GM21717 (cell line): ENCODE data around the gene B3GNT3.

Experiments used
- ATAC-seq: cut with Tn5 transposase; IDR thresholded peaks from one replicate; pipeline ENCODE4 v1.9.1; 2021; ENCODE audit warnings: mild to moderate bottlenecking, moderate library complexity; ENCODE audit not compliant: unreplicated experiment

The B3GNT3 gene

DNA sequence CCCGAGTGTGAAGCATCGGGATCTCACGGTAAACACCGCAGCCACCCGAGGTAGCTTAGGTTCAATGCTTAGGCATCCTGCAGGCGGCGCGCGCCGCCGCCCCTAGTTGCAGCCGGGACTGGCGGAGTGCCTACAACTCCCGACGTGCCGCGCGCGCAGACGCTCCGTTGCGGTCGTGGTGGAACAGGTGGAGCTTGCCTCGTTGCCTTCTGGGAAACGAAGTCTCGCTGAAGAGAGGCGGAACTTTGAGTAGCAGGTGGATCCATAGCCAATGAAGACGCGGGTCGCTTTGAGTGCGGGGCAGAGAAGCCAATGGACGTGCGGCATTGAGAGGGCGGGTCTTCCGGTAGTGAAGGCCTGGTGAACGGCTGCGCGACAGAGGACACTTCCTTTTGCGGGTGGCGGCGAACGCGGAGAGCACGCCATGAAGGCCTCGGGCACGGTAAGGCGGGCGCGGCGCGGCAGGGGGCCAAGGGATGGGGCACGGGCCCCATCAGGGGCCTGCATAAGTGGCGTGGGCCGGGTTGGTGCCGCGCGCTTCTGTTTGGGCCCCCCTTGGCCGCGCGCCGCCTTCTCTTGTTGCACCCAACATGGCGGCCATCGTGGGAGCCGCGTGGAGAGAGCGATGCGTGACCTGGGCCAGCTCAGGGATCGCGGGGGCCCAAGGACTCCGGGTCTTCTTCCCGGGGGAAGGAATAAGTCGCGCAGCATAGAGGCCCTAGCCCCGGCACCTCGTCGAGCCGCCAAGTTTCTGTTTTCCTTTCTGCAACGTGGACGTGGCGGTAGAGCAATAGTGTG, 64.8 kb downstream of the B3GNT3 start, which contains the start of gene RPL18A:
TSS of gene RPL18A (plus strand) at position 378 of the 798 bp plus-strand sequence. CDS start at position 425, 47 bp downstream.
- ATAC-seq: peak; percentile 82

DNA sequence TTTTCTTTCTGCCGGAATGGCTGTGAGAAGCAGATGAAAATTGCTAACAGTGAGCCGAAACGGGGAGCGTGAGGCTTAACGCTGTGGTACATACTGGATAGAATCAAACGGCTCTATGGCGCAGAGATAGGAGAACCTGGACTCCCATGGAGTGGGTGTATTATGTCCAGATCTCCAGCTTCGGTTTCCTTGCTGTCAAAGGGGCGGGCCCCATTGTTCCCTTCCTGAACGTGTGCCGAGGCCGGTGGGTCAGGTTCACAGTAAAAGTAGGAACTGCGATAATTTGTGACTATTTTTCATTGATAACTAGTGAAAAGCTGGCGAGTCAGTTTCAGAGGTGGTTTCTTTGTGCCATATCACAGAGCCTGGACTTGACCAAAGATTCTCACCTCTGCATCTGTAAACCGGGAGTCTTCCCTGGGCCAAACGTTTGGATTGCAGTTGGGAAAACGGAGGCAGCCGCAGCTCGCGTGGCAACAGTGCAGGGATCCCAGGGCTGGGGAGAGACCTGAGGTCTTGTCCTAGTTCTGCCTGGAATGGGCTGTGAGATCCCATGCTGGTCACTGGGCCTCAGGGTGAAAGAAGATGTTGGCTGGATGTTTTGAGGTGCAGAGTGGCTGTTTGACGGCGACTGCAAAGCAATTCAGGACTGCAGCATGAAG, 65.5 kb downstream of the B3GNT3 start:
- no peak for ATAC-seq

DNA sequence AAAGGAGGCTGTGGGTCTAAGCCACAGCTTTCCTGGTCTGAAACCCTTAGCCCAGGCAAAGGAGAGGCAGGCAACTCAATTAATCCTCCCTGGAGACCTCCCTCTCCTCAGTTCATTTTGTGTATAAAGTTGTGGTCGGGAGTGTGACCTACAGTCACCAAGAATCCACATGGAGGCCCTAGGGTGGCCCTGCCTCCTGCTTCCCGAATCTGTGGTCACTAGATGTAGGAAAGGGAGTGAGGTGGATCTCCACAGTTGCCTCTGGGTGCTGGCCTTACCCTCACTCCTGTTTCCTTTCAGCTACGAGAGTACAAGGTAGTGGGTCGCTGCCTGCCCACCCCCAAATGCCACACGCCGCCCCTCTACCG, 66.0 kb downstream of the B3GNT3 start:
- no peak for ATAC-seq

DNA sequence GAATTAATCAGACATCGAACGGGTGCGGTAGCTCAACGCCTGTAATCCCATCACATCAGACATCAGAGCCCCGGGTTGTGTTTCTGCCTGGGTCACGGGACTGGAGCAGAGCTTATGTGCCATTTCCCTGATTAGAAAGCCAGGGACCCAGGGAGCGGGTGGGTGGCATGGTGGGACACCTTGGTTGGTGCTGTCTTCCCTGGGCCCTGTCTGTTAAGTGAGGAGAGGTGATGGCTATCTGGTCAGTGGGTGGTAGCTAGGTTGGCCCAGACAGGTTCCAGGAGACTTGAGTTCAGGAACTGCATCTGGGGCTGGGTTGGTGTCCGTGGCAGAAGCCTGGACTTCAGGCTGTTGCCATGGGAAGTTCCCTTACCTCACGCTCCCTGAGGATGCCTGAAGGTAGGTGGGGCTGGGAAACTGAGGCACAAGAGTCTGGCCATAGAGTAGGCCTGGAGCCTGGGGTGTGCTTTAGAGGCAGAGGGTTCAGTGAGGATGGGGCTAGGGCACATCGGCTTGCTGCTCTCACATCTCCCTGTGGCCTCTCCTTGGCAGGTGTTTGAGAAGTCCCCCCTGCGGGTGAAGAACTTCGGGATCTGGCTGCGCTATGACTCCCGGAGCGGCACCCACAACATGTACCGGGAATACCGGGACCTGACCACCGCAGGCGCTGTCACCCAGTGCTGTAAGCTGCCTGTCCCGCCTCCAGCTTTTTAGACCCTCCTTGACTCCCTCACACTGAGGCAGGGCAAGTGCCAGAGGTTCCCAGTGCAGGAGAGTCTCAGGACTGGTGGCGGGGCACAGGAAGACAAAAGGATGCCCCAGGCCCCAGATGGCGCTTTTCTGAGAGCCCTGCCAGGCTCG, 66.8 kb downstream of the B3GNT3 start:
- ATAC-seq: no peak

DNA sequence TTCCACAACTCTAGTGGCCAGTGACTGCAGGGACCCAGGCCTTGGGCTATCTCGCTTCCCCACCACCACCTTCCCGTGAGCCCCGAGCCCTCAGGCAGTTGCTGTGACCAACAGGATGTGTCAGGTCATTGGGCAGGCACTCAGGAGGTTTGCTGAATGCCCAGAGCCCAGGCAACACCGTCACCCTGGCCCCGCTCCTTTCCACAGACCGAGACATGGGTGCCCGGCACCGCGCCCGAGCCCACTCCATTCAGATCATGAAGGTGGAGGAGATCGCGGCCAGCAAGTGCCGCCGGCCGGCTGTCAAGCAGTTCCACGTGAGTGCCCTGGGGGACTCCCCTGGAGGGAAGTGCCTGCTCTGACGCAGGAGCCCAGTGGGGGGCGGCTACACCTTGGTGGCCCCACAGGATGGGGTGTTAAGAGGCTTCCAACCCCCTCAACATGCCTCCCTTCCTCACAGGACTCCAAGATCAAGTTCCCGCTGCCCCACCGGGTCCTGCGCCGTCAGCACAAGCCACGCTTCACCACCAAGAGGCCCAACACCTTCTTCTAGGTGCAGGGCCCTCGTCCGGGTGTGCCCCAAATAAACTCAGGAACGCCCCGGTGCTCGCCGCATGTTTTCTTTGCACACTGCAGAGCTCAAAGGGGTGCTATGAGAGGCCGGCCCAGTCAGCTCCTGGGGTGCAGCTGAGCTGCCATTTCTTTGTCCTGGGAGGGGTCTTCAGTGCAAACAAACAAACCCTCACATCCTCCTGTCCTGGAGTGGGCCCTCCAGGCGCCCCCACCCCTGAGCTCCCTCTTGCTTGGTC, 68.0 kb downstream of the B3GNT3 start:
- ATAC-seq: no peak
